Neural cell (in vitro differentiated cells): ENCODE data around the gene PCNX2.

Experiments used
- CTCF ChIP-seq: fragments of 450-650 bp; IDR thresholded peaks from 2 replicates; pipeline ENCODE4 v1.5.1; 2014; ENCODE audit warnings: antibody characterized with exemption, mild to moderate bottlenecking, moderate library complexity; ENCODE audit not compliant: poor library complexity, severe bottlenecking
- EZH2 ChIP-seq: fragments of 200-600, 300-800 bp; shearing (Covaris generic), sonication (generic); IDR thresholded peaks from 2 replicates; pipeline ENCODE4 v1.6.1; 2014; ENCODE audit warnings: antibody characterized with exemption, low read length, borderline replicate concordance, mild to moderate bottlenecking; ENCODE audit not compliant: insufficient read depth, poor library complexity, severe bottlenecking
- POLR2AphosphoS5 ChIP-seq: IDR thresholded peaks from 2 replicates; pipeline ENCODE4 v1.6.1; 2012
- REST ChIP-seq: IDR thresholded peaks from 2 replicates; pipeline ENCODE4 v1.6.1; 2012; ENCODE audit warnings: borderline replicate concordance

- no peak for TF ChIP-seq POLR2AphosphoS5
- TF ChIP-seq EZH2 = no peak
- TF ChIP-seq CTCF = no peak
- TF ChIP-seq REST = no peak
Observed at GRCh38 chr1:233064988-233065387, 230.5 kb downstream of the PCNX2 start.
